ENCODE data around the gene CNTNAP2.

GRCh38 chr7:147014286-147014955, 897.8 kb downstream of the CNTNAP2 start:
- TF ChIP-seq HDGF (IDR thresholded peaks at IDR 0.05) (no peak), ILF3 (IDR thresholded peaks at IDR 0.05; ENCODE audit: borderline replicate concordance) (no peak), MTA2 (IDR thresholded peaks at IDR 0.05; ENCODE audit: low read depth) (no peak), CTCF (IDR thresholded peaks at IDR 0.05 in 2 of 3, conservative IDR thresholded peaks at IDR 0.05 in 1 of 3; ENCODE audit: insufficient read depth in 2 of 3, low read depth in 1 of 3, low read length in 3 of 3) (no peak), EZH2 (IDR thresholded peaks at IDR 0.05; ENCODE audit: borderline replicate concordance, low read depth, low read length) (no peak), ZFP36 (IDR thresholded peaks at IDR 0.05; ENCODE audit: low read depth, low read length, partially characterized antibody) (no peak), KLF13 (tag; IDR thresholded peaks at IDR 0.05; ENCODE audit: borderline replicate concordance, low read depth) (no peak), ADNP (tag; IDR thresholded peaks at IDR 0.05) (no peak), SMARCE1 (IDR thresholded peaks at IDR 0.05) (no peak), ZBTB33 (CRISPR knock-in tag; IDR thresholded peaks at IDR 0.05) (no peak), KLF6 (CRISPR knock-in tag; IDR thresholded peaks at IDR 0.05; ENCODE audit: borderline replicate concordance) (no peak)
